Neural crest cell (in vitro differentiated cells): ENCODE results near the gene MOB1B. TPM values are rescaled to one million over a fixed set of nuclear protein-coding genes. Genes with fewer than 3 reads are reported as not detected.
A peak's percentile ranks its signal among the peaks of the same experiment; 100 is the strongest.

Experiments used
- DNase-seq: peaks from one replicate; pipeline ENCODE4 v3.0.0; 2021; ENCODE audit warnings: low read depth, mixed read lengths, low spot score
- H3K27ac Mint-ChIP-seq: one replicate; pipeline ENCODE4 v1.8.0; 2021; ENCODE audit warnings: mild to moderate bottlenecking, mixed read lengths; ENCODE audit not compliant: unreplicated experiment
- H3K27me3 Mint-ChIP-seq: 2 replicates; pipeline ENCODE4 v1.8.0; 2021; ENCODE audit warnings: low read depth, mild to moderate bottlenecking, mixed read lengths
- H3K36me3 Mint-ChIP-seq: 2 replicates; pipeline ENCODE4 v1.8.0; 2021; ENCODE audit warnings: low read depth, mild to moderate bottlenecking, mixed read lengths
- H3K4me1 Mint-ChIP-seq: 2 replicates; pipeline ENCODE4 v1.8.0; 2021; ENCODE audit warnings: mixed read lengths
- H3K4me3 Mint-ChIP-seq: one replicate; pipeline ENCODE4 v1.8.0; 2021; ENCODE audit warnings: mild to moderate bottlenecking, mixed read lengths
- H3K9me3 Mint-ChIP-seq: 2 replicates; pipeline ENCODE4 v1.8.0; 2021; ENCODE audit warnings: mixed read lengths
- CTCF ChIP-seq: fragments of 200-600 bp; sonication (generic); conservative IDR thresholded peaks from 2 replicates; pipeline ENCODE4 v1.5.0; 2021; ENCODE audit warnings: antibody characterized with exemption, mild to moderate bottlenecking
- total RNA-seq: library from RNA; stranded (reverse); gene quantifications from 2 replicates; pipeline ENCODE4 v1.2.1, GENCODE V29; 2021

The MOB1B gene
- total RNA-seq, 1 donor from 2014 or later: 37.2 TPM

DNA sequence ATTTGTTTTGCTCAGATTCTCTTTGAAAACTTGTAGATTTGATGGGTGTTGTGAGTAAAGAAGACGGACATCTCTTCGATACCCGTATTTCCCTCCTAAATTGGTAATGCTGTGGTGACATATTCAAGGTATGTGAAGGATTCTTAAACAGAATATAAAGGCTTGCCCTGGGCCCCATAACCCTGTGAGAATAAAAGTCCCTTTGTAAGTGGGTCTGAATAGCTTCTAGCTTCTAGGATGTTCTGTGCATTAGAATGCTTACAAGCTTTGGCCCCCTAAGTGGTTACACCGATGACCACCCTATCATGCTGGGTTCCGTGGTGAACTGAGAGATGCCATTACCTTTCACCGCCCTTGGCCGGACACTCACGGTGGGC lies 574 bp upstream of the MOB1B start:
- H3K27ac Mint-ChIP-seq: peak overlapping the region; percentile 99
- no peak for DNase-seq
- H3K4me3 Mint-ChIP-seq: peak overlapping the region; percentile 98
- peaks cover 8% of the 10 kb centered on the region for H3K36me3 Mint-ChIP-seq
- no peaks in the 10 kb centered on the region for H3K27me3 Mint-ChIP-seq
- no peak for TF ChIP-seq CTCF
- peaks cover 29% of the 10 kb centered on the region for H3K4me1 Mint-ChIP-seq
- H3K9me3 Mint-ChIP-seq: no peaks in the 10 kb centered on the region

DNA sequence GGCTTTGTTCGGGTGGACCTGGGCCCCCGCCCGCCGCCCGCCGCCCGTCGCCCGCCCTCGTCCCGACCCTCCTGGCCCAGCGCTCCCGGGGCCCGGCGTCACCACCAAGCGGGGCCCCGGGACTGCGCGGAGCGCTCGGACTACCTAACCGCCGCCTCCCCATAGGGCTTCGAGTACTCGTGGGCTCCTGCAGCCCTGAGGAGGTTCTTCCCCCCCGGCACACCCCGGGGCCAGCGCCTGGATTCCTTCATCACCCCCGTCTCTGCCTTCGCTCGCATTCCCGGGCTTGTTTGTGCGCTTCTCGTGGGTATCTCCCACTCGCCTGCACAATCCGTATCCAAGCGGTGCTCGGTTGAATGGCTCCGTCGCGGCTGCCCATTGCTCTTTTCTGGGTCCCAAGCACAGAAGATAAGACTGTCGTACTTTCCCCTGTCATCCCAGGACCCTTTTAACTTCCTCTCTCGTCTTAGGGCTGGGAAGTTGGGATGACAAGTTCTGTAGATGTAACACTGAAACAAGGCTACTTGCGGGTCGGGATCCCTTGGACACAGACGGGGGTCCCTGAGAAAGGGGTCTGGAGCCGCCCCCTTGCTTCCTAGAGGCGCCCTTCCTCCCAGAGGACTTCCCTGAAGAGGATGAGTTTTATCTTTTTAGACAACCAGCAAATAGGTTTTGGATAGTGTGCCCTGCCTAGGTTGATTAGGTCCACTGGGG lies 565 bp downstream of the MOB1B start:
- Mint-ChIP-seq H3K4me1 (peaks cover 25% of the 10 kb centered on the region), H3K9me3 (no peaks in the 10 kb centered on the region), H3K27me3 (no peaks in the 10 kb centered on the region), H3K36me3 (peaks cover 12% of the 10 kb centered on the region), H3K27ac (peak overlapping the region; percentile 97), H3K4me3 (peak overlapping the region; percentile 98)
- DNase-seq: no peak
- no peak for TF ChIP-seq CTCF

- Mint-ChIP-seq H3K27me3 (no peaks in the 10 kb centered on the region), H3K9me3 (no peaks in the 10 kb centered on the region), H3K27ac (peak overlapping the region; percentile 96), H3K36me3 (peaks cover 12% of the 10 kb centered on the region), H3K4me1 (peaks cover 25% of the 10 kb centered on the region), H3K4me3 (peak overlapping the region; percentile 98)
- TF ChIP-seq CTCF: no peak
- peak; percentile 12 for DNase-seq
These were observed 1.1 kb downstream of the MOB1B start for GRCh38 chr4:70903291-70903603.

DNA sequence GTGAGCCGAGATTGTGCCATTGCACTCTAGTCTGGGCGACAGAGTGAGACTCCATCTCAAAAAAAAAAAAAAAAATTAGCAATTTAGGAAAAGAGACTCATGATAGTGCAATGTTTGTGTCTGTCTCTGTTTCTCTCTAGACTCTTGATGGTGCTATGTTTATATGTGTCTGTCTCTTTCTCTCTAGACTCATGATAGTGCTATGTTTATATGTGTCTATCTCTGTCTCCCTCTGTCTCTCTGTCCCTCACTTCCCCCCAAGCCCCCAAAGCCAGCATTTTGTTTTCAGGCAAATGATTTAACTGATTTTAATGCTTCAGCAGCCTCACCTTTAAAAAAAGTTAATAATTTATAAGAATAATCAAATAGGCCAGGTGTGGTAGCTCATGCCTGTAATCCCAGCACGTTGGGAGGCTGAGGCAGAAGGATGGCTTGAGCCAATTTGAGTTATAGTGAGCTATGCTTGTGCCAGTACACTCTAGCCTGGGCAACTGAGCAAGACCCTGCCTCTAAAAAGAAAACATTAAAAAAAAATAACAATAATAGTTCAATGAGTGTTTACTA lies 6.9 kb downstream of the MOB1B start:
- peaks cover 2% of the 10 kb centered on the region for H3K4me1 Mint-ChIP-seq
- H3K4me3 Mint-ChIP-seq: no peak overlapping the region
- no peak overlapping the region for H3K27ac Mint-ChIP-seq
- H3K36me3 Mint-ChIP-seq: peaks cover 22% of the 10 kb centered on the region
- no peaks in the 10 kb centered on the region for H3K9me3 Mint-ChIP-seq
- no peak for DNase-seq
- no peak for TF ChIP-seq CTCF
- no peaks in the 10 kb centered on the region for H3K27me3 Mint-ChIP-seq

- Mint-ChIP-seq H3K9me3 (no peaks in the 10 kb centered on the region), H3K27me3 (no peaks in the 10 kb centered on the region), H3K27ac (no peak overlapping the region), H3K36me3 (peaks cover 22% of the 10 kb centered on the region), H3K4me3 (no peak overlapping the region), H3K4me1 (peaks cover 12% of the 10 kb centered on the region)
- no peak for TF ChIP-seq CTCF
- no peak for DNase-seq
These were observed 11.8 kb downstream of the MOB1B start for GRCh38 chr4:70914000-70914399.
